Subcutaneous abdominal adipose tissue (tissue), 5 donors: ENCODE results near the gene DUS2.
A peak's percentile ranks its signal among the peaks of the same experiment; 100 is the strongest.

Experiments used
- H3K27ac ChIP-seq: one replicate; pipeline ENCODE4 v1.7.0; 2013; ENCODE audit warnings: low read depth, mild to moderate bottlenecking, inconsistent platforms, low read length, moderate library complexity
- H3K27me3 ChIP-seq, 5 donors: one replicate each; pipeline ENCODE4 v1.7.0; 2013; ENCODE audit warnings: low read length in 5 of 5, inconsistent platforms in 1 of 5; ENCODE audit not compliant: control insufficient read depth in 5 of 5, insufficient read depth in 4 of 5
- H3K36me3 ChIP-seq, 5 donors: one replicate each; pipeline ENCODE4 v1.7.0; 2013; ENCODE audit warnings: low read length in 5 of 5; ENCODE audit not compliant: control insufficient read depth in 5 of 5, insufficient read depth in 5 of 5
- H3K4me1 ChIP-seq, 5 donors: one replicate each; pipeline ENCODE4 v1.7.0; 2013; ENCODE audit warnings: low read length in 5 of 5, mild to moderate bottlenecking in 3 of 5, moderate library complexity in 1 of 5; ENCODE audit not compliant: control insufficient read depth in 5 of 5, insufficient read depth in 5 of 5
- H3K4me3 ChIP-seq, 5 donors: one replicate each; pipeline ENCODE4 v1.7.0; 2013; ENCODE audit warnings: low read length in 5 of 5, low read depth in 1 of 5
- H3K9ac ChIP-seq, 5 donors: one replicate each; pipeline ENCODE4 v1.7.0; 2013; ENCODE audit warnings: low read length in 5 of 5, mild to moderate bottlenecking in 4 of 5, moderate library complexity in 3 of 5
- H3K9me3 ChIP-seq, 5 donors: one replicate each; pipeline ENCODE4 v1.7.0; 2013; ENCODE audit warnings: low read length in 5 of 5; ENCODE audit not compliant: control insufficient read depth in 5 of 5
- donor health status: healthy.
- donor health status: healthy.
- donor health status: healthy.
- donor health status: healthy.
- donor health status: healthy.

DUS2 gene

DNA sequence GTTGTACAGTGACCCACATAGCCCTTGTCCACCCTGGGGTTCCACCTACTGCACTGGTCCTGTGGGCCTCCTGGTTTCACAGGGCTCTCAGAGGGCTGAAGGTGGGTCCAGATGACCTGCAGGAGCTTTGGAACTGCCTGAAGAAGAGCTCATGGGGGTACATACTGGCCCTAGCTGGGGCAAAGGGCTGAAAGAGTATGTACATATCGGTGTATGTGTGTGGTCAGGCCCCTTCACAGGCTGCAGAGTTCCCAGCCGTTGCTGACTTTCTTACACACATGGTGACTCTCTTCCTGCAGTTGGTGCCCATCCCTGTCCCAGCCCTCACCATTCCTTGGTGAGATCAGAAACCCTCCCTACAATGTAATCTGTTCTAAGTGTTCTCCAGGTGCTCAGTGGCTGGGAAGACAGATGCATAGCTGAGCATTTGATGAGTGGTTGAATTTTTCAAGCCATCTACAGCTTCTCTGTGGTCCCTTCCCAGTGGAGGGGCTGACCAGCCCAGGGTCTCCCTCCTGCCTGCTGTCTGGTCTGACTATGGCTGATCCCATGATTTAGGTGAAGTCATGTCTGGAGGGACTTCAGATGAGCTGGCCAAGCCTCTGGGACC, 59.6 kb downstream of the DUS2 start:
- Histone ChIP-seq H3K9ac (peak overlapping the region in 1 of 5 donors; percentile 39), H3K27me3 (no peaks in the 10 kb centered on the region), H3K9me3 (no peaks in the 10 kb centered on the region), H3K4me1 (peaks cover 19 to 85% (median 80%) of the 10 kb centered on the region in 5 donors), H3K4me3 (peak overlapping the region in 1 of 5 donors; percentile 2), H3K27ac (peak overlapping the region; percentile 97), H3K36me3 (peaks cover 0 to 7% (median 6%) of the 10 kb centered on the region in 5 donors)

DNA sequence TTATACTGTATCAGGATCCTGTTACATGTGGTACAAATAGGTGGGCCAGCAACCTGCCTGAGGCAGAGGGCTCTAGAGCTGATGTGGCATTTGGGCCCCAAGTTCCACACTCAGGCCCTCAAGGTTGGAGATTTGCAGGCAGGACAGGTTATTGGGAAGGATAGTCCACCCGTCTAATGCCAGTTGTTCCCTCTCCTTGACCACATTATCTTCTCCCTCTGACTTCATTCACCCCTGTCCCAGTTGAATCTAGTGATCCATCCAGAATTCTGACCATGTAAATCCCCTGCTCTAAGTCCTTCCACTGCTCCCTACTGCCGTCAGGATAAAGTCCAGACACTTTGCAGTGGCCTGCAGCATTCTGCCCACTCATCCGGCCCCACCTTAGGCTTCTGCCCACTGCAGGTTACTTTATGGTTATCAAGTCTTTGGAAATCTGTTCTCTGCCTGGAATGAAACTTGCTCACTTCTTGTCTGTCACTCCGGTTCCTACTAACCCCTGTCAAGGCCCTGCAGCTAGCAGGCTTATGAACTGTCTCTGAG, 60.2 kb downstream of the DUS2 start:
- H3K4me3 ChIP-seq, result no peak overlapping the region
- H3K9ac ChIP-seq, result peak overlapping the region in 4 of 5 donors; percentile 1 to 85 (median 31)
- H3K27me3 ChIP-seq, result no peaks in the 10 kb centered on the region
- H3K27ac ChIP-seq, result peak overlapping the region; percentile 97
- no peaks in the 10 kb centered on the region for H3K9me3 ChIP-seq
- H3K36me3 ChIP-seq, result peaks cover 0 to 6% (median 2%) of the 10 kb centered on the region in 5 donors
- peaks cover 19 to 81% (median 80%) of the 10 kb centered on the region in 5 donors for H3K4me1 ChIP-seq

DNA sequence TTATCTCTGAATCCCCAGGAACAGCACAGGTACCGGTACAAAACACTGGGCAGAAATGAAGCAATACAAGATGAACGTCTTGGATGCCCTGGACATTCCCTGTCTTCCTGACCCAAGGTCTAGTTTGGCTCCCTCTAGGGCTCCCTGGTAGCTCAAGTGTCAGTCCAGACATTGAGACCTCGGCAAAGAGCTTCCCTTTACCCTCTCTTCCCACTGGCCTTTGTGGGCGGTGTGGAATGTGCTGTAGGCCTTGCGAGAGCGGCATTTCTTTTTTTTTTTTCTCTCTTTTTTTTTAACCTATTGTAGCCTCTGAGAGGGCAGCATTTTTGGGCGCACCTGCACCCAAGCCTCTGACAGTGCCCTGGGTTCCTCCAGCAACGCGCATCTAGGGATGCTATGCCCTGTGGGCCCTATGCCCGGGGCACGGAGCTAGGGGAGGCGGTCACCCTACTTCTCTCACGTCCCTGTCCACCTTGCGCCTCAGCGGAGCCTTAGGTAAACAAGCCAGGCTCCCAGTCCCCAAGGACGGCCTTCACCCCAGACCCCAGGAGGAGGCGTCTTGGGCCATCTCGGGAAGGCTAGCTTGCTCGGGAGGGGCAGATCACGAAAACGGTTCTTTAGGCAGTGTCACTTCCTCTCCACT, 60.9 kb downstream of the DUS2 start:
- peaks cover 18 to 75% (median 74%) of the 10 kb centered on the region in 5 donors for H3K4me1 ChIP-seq

DNA sequence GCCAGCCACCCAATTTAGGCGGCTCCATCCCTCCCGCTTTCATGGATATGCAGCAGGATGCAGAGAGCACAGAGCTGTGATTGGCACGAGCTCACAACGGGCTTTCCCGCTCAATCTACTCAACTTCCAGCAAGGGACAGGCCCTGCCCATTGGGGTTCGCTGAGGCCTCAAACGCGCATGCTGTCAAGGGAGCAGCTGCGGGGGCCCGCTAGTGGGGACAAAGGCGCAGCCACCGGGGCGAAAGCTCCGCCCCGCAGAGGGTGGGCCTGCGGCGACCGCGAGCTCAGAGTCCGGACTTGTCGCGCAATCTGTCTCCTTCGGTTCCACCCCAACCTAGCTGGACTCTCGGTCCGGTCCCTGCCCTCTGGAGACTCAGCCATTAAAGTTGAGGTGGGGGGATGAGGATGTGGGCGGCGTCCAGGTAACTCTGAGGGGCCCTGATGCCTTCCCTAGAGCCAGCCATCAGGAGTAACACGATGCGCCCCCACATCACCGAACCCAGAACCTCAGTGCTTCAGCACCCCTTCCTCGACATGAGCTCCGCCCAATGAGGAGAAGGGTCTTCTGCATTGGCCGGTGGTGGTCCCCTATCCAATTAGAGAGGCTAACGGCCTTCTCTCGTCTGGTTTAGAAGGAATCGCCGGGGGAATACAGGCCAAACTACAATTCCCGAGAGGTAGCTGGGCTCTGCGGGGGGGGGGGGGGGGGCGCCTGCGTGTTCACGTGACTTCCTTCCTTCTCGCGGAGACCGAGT, 61.6 kb downstream of the DUS2 start:
- Histone ChIP-seq H3K9me3 (no peaks in the 10 kb centered on the region), H3K27me3 (no peaks in the 10 kb centered on the region), H3K27ac (peak overlapping the region; percentile 97), H3K36me3 (no peaks in the 10 kb centered on the region), H3K4me3 (peak overlapping the region; percentile 70 to 98 (median 81)), H3K4me1 (peaks cover 12 to 69% (median 67%) of the 10 kb centered on the region in 5 donors), H3K9ac (peak overlapping the region; percentile 85 to 96 (median 88))

More for the DNA sequence above, 60.9 kb downstream of the DUS2 start:
- H3K27ac ChIP-seq, result peak overlapping the region; percentile 97
- no peaks in the 10 kb centered on the region for H3K9me3 ChIP-seq
- peak overlapping the region; percentile 48 to 96 (median 85) for H3K9ac ChIP-seq
- H3K4me3 ChIP-seq, result peak overlapping the region; percentile 70 to 88 (median 74)
- no peaks in the 10 kb centered on the region for H3K36me3 ChIP-seq
- no peaks in the 10 kb centered on the region for H3K27me3 ChIP-seq

DNA sequence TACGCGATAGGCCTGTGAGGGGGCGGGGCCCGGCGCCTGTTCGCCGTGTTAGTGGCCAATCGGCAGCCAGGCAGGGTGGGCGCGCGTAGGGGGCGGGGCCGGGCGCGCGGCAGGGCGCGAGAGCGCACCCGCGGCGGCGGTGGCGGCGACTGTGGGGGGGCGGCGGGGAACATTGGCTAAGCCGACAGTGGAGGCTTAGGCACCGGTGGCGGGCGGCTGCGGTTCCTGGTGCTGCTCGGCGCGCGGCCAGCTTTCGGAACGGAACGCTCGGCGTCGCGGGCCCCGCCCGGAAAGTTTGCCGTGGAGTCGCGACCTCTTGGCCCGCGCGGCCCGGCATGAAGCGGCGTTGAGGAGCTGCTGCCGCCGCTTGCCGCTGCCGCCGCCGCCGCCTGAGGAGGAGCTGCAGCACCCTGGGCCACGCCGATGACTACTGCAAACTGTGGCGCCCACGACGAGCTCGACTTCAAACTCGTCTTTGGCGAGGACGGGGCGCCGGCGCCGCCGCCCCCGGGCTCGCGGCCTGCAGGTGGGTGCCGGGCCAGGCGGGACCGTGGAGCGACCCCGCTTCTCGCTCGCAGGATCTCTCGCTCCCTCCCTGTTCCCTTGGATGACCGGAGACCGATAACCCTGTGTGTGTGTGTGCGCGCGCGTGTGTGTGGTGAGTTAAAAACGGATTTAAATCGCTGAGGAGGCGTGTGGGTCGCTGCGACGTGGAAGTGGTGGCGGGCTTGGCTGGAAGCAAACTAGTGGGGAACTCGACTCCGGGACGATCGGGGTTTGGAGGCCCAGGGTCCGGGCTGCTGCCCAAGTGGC, 62.4 kb downstream of the DUS2 start, which contains the start of gene NFATC3:
TSS of gene NFATC3 (plus strand) at position 112 of the 813 bp plus-strand sequence. CDS start at position 424, 312 bp downstream.
- no peaks in the 10 kb centered on the region for H3K9me3 ChIP-seq
- peaks cover 7 to 63% (median 59%) of the 10 kb centered on the region in 5 donors for H3K4me1 ChIP-seq
- H3K27me3 ChIP-seq, result no peaks in the 10 kb centered on the region
- peak within 1 kb of the TSS; percentile 97 for H3K27ac ChIP-seq
- no peaks in the 10 kb centered on the region for H3K36me3 ChIP-seq
- H3K9ac ChIP-seq, result peak within 1 kb of the TSS; percentile 85 to 96 (median 90)
- H3K4me3 ChIP-seq, result peak within 1 kb of the TSS; percentile 88 to 98 (median 89)

DNA sequence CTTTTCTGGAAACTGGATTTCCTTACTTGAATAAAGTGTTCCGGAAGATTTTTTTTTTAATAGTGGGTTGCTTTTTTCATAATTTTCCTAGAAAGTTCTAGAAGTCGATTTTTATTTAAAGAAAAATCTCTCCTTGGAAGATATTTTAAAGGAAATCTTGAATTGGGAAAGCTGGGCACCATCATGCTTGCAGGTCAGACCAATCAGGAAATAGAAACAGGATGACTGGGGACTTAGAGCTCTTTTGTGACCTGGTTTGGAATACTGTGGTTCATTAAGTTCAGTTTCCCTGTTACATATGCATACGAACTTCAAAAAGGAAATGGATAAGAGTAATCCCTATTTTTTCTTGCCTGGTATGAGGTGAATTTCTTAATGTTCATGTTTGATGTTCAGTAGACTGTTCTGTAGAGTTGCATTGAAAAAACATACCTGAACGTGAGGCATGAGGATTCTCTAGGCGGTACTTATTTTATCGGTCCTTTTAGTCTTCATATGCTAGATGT, 63.3 kb downstream of the DUS2 start:
- H3K36me3 ChIP-seq, result no peaks in the 10 kb centered on the region
- H3K9ac ChIP-seq, result peak overlapping the region; percentile 29 to 90 (median 82)
- H3K4me3 ChIP-seq, result peak overlapping the region; percentile 82 to 90 (median 88)
- H3K9me3 ChIP-seq, result no peaks in the 10 kb centered on the region
- peak overlapping the region; percentile 97 for H3K27ac ChIP-seq
- H3K27me3 ChIP-seq, result no peaks in the 10 kb centered on the region
- H3K4me1 ChIP-seq, result peaks cover 7 to 62% (median 52%) of the 10 kb centered on the region in 5 donors

DNA sequence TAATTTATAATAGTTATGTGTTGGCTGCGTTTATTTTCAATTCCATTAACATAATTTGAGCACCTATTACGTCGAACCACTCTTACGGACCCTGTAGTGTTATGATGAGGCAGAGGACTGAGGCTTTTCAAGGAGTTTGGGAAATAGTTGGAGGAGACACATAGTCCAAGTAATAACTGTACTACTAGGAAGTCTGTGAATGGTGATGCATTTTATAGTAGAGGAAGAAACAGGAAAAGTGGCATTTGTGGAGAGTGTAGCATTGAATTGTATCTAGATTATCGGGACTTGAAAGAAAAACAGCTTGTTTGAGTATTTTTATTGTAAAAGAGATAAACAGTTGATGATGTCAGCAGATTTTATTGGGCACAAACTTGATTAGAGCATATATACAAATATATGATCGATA, 63.8 kb downstream of the DUS2 start:
- H3K4me3 ChIP-seq, result peak overlapping the region; percentile 82 to 90 (median 88)
- H3K27ac ChIP-seq, result peak overlapping the region; percentile 97
- H3K4me1 ChIP-seq, result peaks cover 7 to 62% (median 52%) of the 10 kb centered on the region in 5 donors
- H3K27me3 ChIP-seq, result no peaks in the 10 kb centered on the region
- peak overlapping the region; percentile 29 to 90 (median 80) for H3K9ac ChIP-seq
- H3K9me3 ChIP-seq, result no peaks in the 10 kb centered on the region
- no peaks in the 10 kb centered on the region for H3K36me3 ChIP-seq

DNA sequence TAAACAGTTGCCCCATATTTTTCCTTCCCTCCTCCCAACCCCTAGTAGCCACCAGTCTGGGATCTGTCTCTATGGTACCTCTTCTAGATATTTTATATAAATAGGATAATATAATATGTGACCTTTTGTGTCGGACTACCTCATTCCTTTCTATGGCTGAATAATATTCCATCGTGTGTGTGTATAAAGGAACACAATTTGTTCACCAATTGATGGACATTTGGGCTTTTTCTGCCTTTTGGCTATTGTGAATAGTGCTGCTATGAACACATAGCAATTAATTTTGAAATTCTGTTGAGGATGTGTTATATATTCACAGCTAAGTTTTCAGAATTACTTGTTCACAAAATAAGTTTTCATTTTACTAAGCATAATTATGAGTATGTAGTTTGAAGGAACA, 64.6 kb downstream of the DUS2 start:
- Histone ChIP-seq H3K27me3 (no peaks in the 10 kb centered on the region), H3K27ac (peak overlapping the region; percentile 97), H3K36me3 (no peaks in the 10 kb centered on the region), H3K4me3 (no peak overlapping the region), H3K4me1 (peaks cover 7 to 55% (median 44%) of the 10 kb centered on the region in 5 donors), H3K9me3 (no peaks in the 10 kb centered on the region), H3K9ac (peak overlapping the region in 1 of 5 donors; percentile 54)
